Left forelimb (tissue), 1 donor: ENCODE results near the gene COA1.
A peak's percentile ranks its signal among the peaks of the same experiment; 100 is the strongest.
"Not testable (repeated sequence)": the region's sequence is repeated elsewhere in the genome, so short reads cannot be mapped to it uniquely, and the experiment has no call there.

Experiments
- DNase-seq: peaks from one replicate; pipeline ENCODE4 v3.0.0-alpha.2; 2018; ENCODE audit warnings: low spot score

COA1 gene

GRCh38 chr7:43758029-43758821 is 28.9 kb upstream of the COA1 start, which contains the start of gene BLVRA:
BLVRA (plus strand) TSS chr7:43758680; CDS start chr7:43771159, 12,479 bp downstream.
- peak; percentile 85 for DNase-seq

GRCh38 chr7:43757073-43757720 is 27.9 kb upstream of the COA1 start:
- DNase-seq, result no peak

- no peak for DNase-seq
Measured at GRCh38 chr7:43756368-43757072, 27.2 kb upstream of the COA1 start.

GRCh38 chr7:43754596-43754995 is 25.3 kb upstream of the COA1 start:
- DNase-seq, result no peak

- no peak for DNase-seq
Measured at GRCh38 chr7:43753843-43754242, 24.5 kb upstream of the COA1 start.

- DNase-seq, result no peak
Measured at GRCh38 chr7:43753271-43753810, 24.0 kb upstream of the COA1 start.

GRCh38 chr7:43752411-43752810 is 23.1 kb upstream of the COA1 start:
- DNase-seq, result no peak

- DNase-seq, result no peak
Measured at GRCh38 chr7:43750016-43750887, 20.9 kb upstream of the COA1 start.

GRCh38 chr7:43749383-43749940 is 20.1 kb upstream of the COA1 start:
- DNase-seq, result no peak

GRCh38 chr7:43747328-43748105 is 18.2 kb upstream of the COA1 start:
- DNase-seq, result no peak

- DNase-seq, result no peak
Measured at GRCh38 chr7:43742692-43743091, 13.4 kb upstream of the COA1 start.

GRCh38 chr7:43737467-43738127 is 8.3 kb upstream of the COA1 start:
- DNase-seq, result no peak

- no peak for DNase-seq
Measured at GRCh38 chr7:43735802-43736603, 6.7 kb upstream of the COA1 start.

GRCh38 chr7:43735403-43735801 is 6.1 kb upstream of the COA1 start:
- DNase-seq, result no peak

GRCh38 chr7:43734575-43735332 is 5.4 kb upstream of the COA1 start:
- DNase-seq, result not testable (repeated sequence)

- not testable (repeated sequence) for DNase-seq
Measured at GRCh38 chr7:43731494-43731893, 2.2 kb upstream of the COA1 start.

GRCh38 chr7:43729924-43730248 is 563 bp upstream of the COA1 start:
- DNase-seq, result no peak

- DNase-seq, result no peak
Measured at GRCh38 chr7:43727494-43727893, 1.8 kb downstream of the COA1 start.
